PC-9 (cell line): ENCODE measurements around the gene PER3.

Source experiments
- EZH2 ChIP-seq: fragments of 200-600 bp; sonication (generic); IDR thresholded peaks from 2 replicates; pipeline ENCODE4 v1.8.0; 2017; ENCODE audit warnings: antibody characterized with exemption, low read depth
- TF ChIP-seq, protein P1 (sequence below): fragments of 200-600 bp; sonication (generic); conservative IDR thresholded peaks from 2 replicates; pipeline ENCODE4 v1.6.1; 2017; ENCODE audit warnings: mixed run types, antibody characterized with exemption, mild to moderate bottlenecking, moderate library complexity

DNA sequence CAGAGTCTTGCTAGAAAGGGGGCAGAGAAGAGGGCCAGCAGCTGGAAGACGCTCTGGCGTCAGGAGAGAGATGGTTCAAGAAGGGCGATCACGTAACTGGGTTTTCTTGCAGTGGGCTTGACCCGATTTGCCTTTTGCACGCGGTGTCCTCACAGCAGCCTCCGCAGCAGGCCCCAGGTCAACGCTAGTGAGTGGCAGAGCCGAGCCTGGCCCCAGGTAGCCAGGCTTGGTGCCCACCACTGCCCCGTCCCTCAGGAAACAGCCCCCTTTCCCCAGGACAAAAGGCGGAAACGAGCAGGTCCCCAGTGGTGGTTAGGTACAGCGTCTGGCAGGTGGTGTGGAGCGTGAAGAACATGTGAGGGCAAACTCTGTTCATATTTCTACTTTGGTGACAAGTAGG, 77.4 kb downstream of the PER3 start:
- TF ChIP-seq, protein P1, sequence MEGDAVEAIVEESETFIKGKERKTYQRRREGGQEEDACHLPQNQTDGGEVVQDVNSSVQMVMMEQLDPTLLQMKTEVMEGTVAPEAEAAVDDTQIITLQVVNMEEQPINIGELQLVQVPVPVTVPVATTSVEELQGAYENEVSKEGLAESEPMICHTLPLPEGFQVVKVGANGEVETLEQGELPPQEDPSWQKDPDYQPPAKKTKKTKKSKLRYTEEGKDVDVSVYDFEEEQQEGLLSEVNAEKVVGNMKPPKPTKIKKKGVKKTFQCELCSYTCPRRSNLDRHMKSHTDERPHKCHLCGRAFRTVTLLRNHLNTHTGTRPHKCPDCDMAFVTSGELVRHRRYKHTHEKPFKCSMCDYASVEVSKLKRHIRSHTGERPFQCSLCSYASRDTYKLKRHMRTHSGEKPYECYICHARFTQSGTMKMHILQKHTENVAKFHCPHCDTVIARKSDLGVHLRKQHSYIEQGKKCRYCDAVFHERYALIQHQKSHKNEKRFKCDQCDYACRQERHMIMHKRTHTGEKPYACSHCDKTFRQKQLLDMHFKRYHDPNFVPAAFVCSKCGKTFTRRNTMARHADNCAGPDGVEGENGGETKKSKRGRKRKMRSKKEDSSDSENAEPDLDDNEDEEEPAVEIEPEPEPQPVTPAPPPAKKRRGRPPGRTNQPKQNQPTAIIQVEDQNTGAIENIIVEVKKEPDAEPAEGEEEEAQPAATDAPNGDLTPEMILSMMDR: no peak
- TF ChIP-seq EZH2: no peak
